Stimulated activated naive CD8-positive, alpha-beta T cell treated with anti-CD3 and anti-CD28 coated beads, Interleukin-15, amount 100 ng/mL, for 72 hours (primary cell): Measurements from ENCODE around the gene KAZN.

Source experiments
- ATAC-seq: fragments of 150-1000 bp; cut with Tn5 transposase; 2 replicates; pipeline ENCODE4 v1.10.0; 2021; ENCODE audit warnings: mild to moderate bottlenecking, moderate library complexity
- DNase-seq, 2 donors: peaks; one replicate each; pipeline ENCODE4 v3.0.0; 2021 to 2022
- H3K27ac Mint-ChIP-seq, 2 donors: one replicate each; pipeline ENCODE4 v1.8.0; 2022; ENCODE audit warnings: mild to moderate bottlenecking in 2 of 2, mixed read lengths in 2 of 2, moderate library complexity in 2 of 2
- H3K27me3 Mint-ChIP-seq: one replicate; pipeline ENCODE4 v1.8.0; 2022; ENCODE audit warnings: mixed read lengths
- H3K4me1 Mint-ChIP-seq: one replicate; pipeline ENCODE4 v1.8.0; 2022; ENCODE audit warnings: mild to moderate bottlenecking, mixed read lengths
- H3K4me3 Mint-ChIP-seq, 2 donors: one replicate each; pipeline ENCODE4 v1.8.0; 2022; ENCODE audit warnings: mild to moderate bottlenecking in 2 of 2, mixed read lengths in 2 of 2, moderate library complexity in 1 of 2
- H3K9me3 Mint-ChIP-seq, 2 donors: one replicate each; pipeline ENCODE4 v1.8.0; 2022; ENCODE audit warnings: mixed read lengths in 2 of 2

KAZN gene

GRCh38 chr1:15141935-15142539 is 543.6 kb downstream of the KAZN start:
- Mint-ChIP-seq H3K4me1 (peaks cover 16% of the 10 kb centered on the region), H3K4me3 (no peak overlapping the region), H3K27me3 (peaks cover 81% of the 10 kb centered on the region), H3K9me3 (no peaks in the 10 kb centered on the region), H3K27ac (no peak overlapping the region)
- ATAC-seq (no peak), DNase-seq (no peak)

- Mint-ChIP-seq H3K27ac (no peak overlapping the region), H3K27me3 (peaks cover 77% of the 10 kb centered on the region), H3K4me3 (no peak overlapping the region), H3K9me3 (no peaks in the 10 kb centered on the region), H3K4me1 (peaks cover 11% of the 10 kb centered on the region)
- no peak for ATAC-seq
- DNase-seq = no peak
Observed at GRCh38 chr1:15145327-15145726, 546.8 kb downstream of the KAZN start.

- Mint-ChIP-seq H3K9me3 (no peaks in the 10 kb centered on the region), H3K27me3 (peaks cover 77% of the 10 kb centered on the region), H3K4me3 (no peak overlapping the region), H3K4me1 (peaks cover 11% of the 10 kb centered on the region), H3K27ac (no peak overlapping the region)
- no peak for ATAC-seq
- DNase-seq = no peak
Observed at GRCh38 chr1:15146142-15146680, 547.7 kb downstream of the KAZN start.

GRCh38 chr1:15146971-15147376 is 548.5 kb downstream of the KAZN start:
- H3K4me3 Mint-ChIP-seq = no peak overlapping the region
- no peak overlapping the region for H3K27ac Mint-ChIP-seq
- peaks cover 77% of the 10 kb centered on the region for H3K27me3 Mint-ChIP-seq
- peaks cover 4% of the 10 kb centered on the region for H3K4me1 Mint-ChIP-seq
- ATAC-seq (no peak), DNase-seq (no peak)
- H3K9me3 Mint-ChIP-seq = no peaks in the 10 kb centered on the region

GRCh38 chr1:15148004-15148403 is 549.5 kb downstream of the KAZN start:
- peaks cover 7% of the 10 kb centered on the region for H3K4me1 Mint-ChIP-seq
- H3K27me3 Mint-ChIP-seq = peaks cover 81% of the 10 kb centered on the region
- no peak for ATAC-seq
- no peak overlapping the region for H3K4me3 Mint-ChIP-seq
- H3K9me3 Mint-ChIP-seq = no peaks in the 10 kb centered on the region
- no peak overlapping the region for H3K27ac Mint-ChIP-seq
- no peak for DNase-seq

- Mint-ChIP-seq H3K27ac (no peak overlapping the region), H3K4me3 (no peak overlapping the region), H3K27me3 (peaks cover 81% of the 10 kb centered on the region), H3K4me1 (peaks cover 7% of the 10 kb centered on the region), H3K9me3 (no peaks in the 10 kb centered on the region)
- DNase-seq (no peak), ATAC-seq (no peak)
Observed at GRCh38 chr1:15148475-15148874, 550.0 kb downstream of the KAZN start.

GRCh38 chr1:15148941-15149340 is 550.5 kb downstream of the KAZN start:
- H3K9me3 Mint-ChIP-seq = no peaks in the 10 kb centered on the region
- no peak for ATAC-seq
- no peak overlapping the region for H3K27ac Mint-ChIP-seq
- H3K4me1 Mint-ChIP-seq = peaks cover 7% of the 10 kb centered on the region
- DNase-seq = no peak
- H3K4me3 Mint-ChIP-seq = no peak overlapping the region
- peaks cover 82% of the 10 kb centered on the region for H3K27me3 Mint-ChIP-seq

- H3K9me3 Mint-ChIP-seq = no peaks in the 10 kb centered on the region
- ATAC-seq = no peak
- H3K27me3 Mint-ChIP-seq = peaks cover 86% of the 10 kb centered on the region
- H3K27ac Mint-ChIP-seq = no peak overlapping the region
- DNase-seq = no peak
- H3K4me3 Mint-ChIP-seq = no peak overlapping the region
- peaks cover 16% of the 10 kb centered on the region for H3K4me1 Mint-ChIP-seq
Observed at GRCh38 chr1:15150376-15150775, 551.9 kb downstream of the KAZN start.

GRCh38 chr1:15151377-15151806 is 552.9 kb downstream of the KAZN start:
- Mint-ChIP-seq H3K27me3 (peaks cover 82% of the 10 kb centered on the region), H3K4me1 (peaks cover 26% of the 10 kb centered on the region), H3K27ac (no peak overlapping the region), H3K9me3 (no peaks in the 10 kb centered on the region), H3K4me3 (no peak overlapping the region)
- no peak for DNase-seq
- no peak for ATAC-seq

- no peak for ATAC-seq
- Mint-ChIP-seq H3K4me3 (peak overlapping the region in 1 of 2 donors; percentile 76), H3K9me3 (no peaks in the 10 kb centered on the region), H3K27me3 (peaks cover 82% of the 10 kb centered on the region), H3K4me1 (peaks cover 31% of the 10 kb centered on the region), H3K27ac (no peak overlapping the region)
- no peak for DNase-seq
Observed at GRCh38 chr1:15151871-15152270, 553.4 kb downstream of the KAZN start.

GRCh38 chr1:15152318-15153183 is 554.1 kb downstream of the KAZN start:
- DNase-seq (no peak), ATAC-seq (no peak)
- peaks cover 35% of the 10 kb centered on the region for H3K4me1 Mint-ChIP-seq
- peak overlapping the region; percentile 52 to 76 for H3K4me3 Mint-ChIP-seq
- no peak overlapping the region for H3K27ac Mint-ChIP-seq
- no peaks in the 10 kb centered on the region for H3K9me3 Mint-ChIP-seq
- H3K27me3 Mint-ChIP-seq = peaks cover 81% of the 10 kb centered on the region

- peaks cover 73% of the 10 kb centered on the region for H3K27me3 Mint-ChIP-seq
Observed at GRCh38 chr1:15153184-15153841, 554.8 kb downstream of the KAZN start, which contains the start of gene TMEM51. Gene TMEM51 (plus strand): TSS chr1:15153747. CDS start chr1:15215088, 61,341 bp downstream.

GRCh38 chr1:15153842-15154479 is 555.5 kb downstream of the KAZN start:
- H3K9me3 Mint-ChIP-seq = no peaks in the 10 kb centered on the region
- peaks cover 72% of the 10 kb centered on the region for H3K27me3 Mint-ChIP-seq
- DNase-seq = peak; percentile 43 to 54
- H3K4me1 Mint-ChIP-seq = peaks cover 35% of the 10 kb centered on the region
- peak; percentile 51 for ATAC-seq
- H3K4me3 Mint-ChIP-seq = peak overlapping the region; percentile 40 to 55
- no peak overlapping the region for H3K27ac Mint-ChIP-seq

More at GRCh38 chr1:15153184-15153841, 554.8 kb downstream of the KAZN start, which contains the start of gene TMEM51:
- DNase-seq (peak in 1 of 2 donors; percentile 2), ATAC-seq (peak; percentile 38)
- Mint-ChIP-seq H3K4me1 (peaks cover 35% of the 10 kb centered on the region), H3K4me3 (peak within 1 kb of the TSS; percentile 52 to 76), H3K9me3 (no peaks in the 10 kb centered on the region), H3K27ac (no peak within 1 kb of the TSS)

- Mint-ChIP-seq H3K4me3 (peak overlapping the region; percentile 40 to 55), H3K4me1 (peaks cover 35% of the 10 kb centered on the region), H3K27me3 (peaks cover 68% of the 10 kb centered on the region), H3K27ac (no peak overlapping the region), H3K9me3 (no peaks in the 10 kb centered on the region)
- DNase-seq (no peak), ATAC-seq (peak; percentile 45)
Observed at GRCh38 chr1:15154480-15155036, 556.1 kb downstream of the KAZN start.

- H3K4me3 Mint-ChIP-seq = no peak overlapping the region
- peaks cover 35% of the 10 kb centered on the region for H3K4me1 Mint-ChIP-seq
- DNase-seq (no peak), ATAC-seq (no peak)
- H3K27me3 Mint-ChIP-seq = peaks cover 62% of the 10 kb centered on the region
- no peak overlapping the region for H3K27ac Mint-ChIP-seq
- H3K9me3 Mint-ChIP-seq = no peaks in the 10 kb centered on the region
Observed at GRCh38 chr1:15155191-15155590, 556.7 kb downstream of the KAZN start.
